ENCODE data around the gene TMEM130.
"Not testable (repeated sequence)": the region's sequence is repeated elsewhere in the genome, so short reads cannot be mapped to it uniquely, and the experiment has no call there.

The TMEM130 gene

GRCh38 chr7:98855610-98856422 is 14.0 kb downstream of the TMEM130 start:
- no peak overlapping the region for H3K4me3 Mint-ChIP-seq
- TF ChIP-seq CTCF (IDR thresholded peaks at IDR 0.05; ENCODE audit: unreplicated experiment in 3 of 3), result no peak
- H3K4me1 Mint-ChIP-seq, result peaks cover 8% of the 10 kb centered on the region
- H3K36me3 Mint-ChIP-seq (ENCODE audit: low read depth), result no peaks in the 10 kb centered on the region
- no peaks in the 10 kb centered on the region for H3K9me3 Mint-ChIP-seq
- H3K27me3 Mint-ChIP-seq (ENCODE audit: low read depth), result peaks cover 3% of the 10 kb centered on the region
- peak overlapping the region in 1 of 3 experiments; percentile 79 for H3K27ac Mint-ChIP-seq

- TF ChIP-seq CTCF (IDR thresholded peaks at IDR 0.05; ENCODE audit: unreplicated experiment in 3 of 3), result no peak
- no peak overlapping the region for H3K4me3 Mint-ChIP-seq
- H3K27ac Mint-ChIP-seq, result no peak overlapping the region
- H3K36me3 Mint-ChIP-seq (ENCODE audit: low read depth), result no peaks in the 10 kb centered on the region
- H3K27me3 Mint-ChIP-seq (ENCODE audit: low read depth), result peaks cover 3% of the 10 kb centered on the region
- H3K4me1 Mint-ChIP-seq, result peaks cover 8% of the 10 kb centered on the region
- no peaks in the 10 kb centered on the region for H3K9me3 Mint-ChIP-seq
Observed at GRCh38 chr7:98852826-98853225, 17.0 kb downstream of the TMEM130 start.

- no peaks in the 10 kb centered on the region for H3K27me3 Mint-ChIP-seq (ENCODE audit: low read depth)
- H3K4me1 Mint-ChIP-seq, result peaks cover 4% of the 10 kb centered on the region
- TF ChIP-seq CTCF (IDR thresholded peaks at IDR 0.05; ENCODE audit: unreplicated experiment in 3 of 3), result no peak
- no peak overlapping the region for H3K4me3 Mint-ChIP-seq
- H3K27ac Mint-ChIP-seq, result no peak overlapping the region
- no peaks in the 10 kb centered on the region for H3K9me3 Mint-ChIP-seq
- H3K36me3 Mint-ChIP-seq (ENCODE audit: low read depth), result no peaks in the 10 kb centered on the region
Observed at GRCh38 chr7:98848918-98849317, 20.9 kb downstream of the TMEM130 start.

GRCh38 chr7:98842552-98842951 is 27.3 kb downstream of the TMEM130 start:
- H3K9me3 Mint-ChIP-seq; H3K4me1 Mint-ChIP-seq; H3K36me3 Mint-ChIP-seq (ENCODE audit: low read depth); H3K27ac Mint-ChIP-seq; H3K4me3 Mint-ChIP-seq: not testable (repeated sequence)
- H3K27me3 Mint-ChIP-seq (ENCODE audit: low read depth), result peaks cover 15% of the 10 kb centered on the region

GRCh38 chr7:98841179-98841997 is 28.4 kb downstream of the TMEM130 start:
- TF ChIP-seq CTCF (IDR thresholded peaks at IDR 0.05; ENCODE audit: unreplicated experiment in 3 of 3), result peak; percentile 96 to 98 (median 97)
- H3K27ac Mint-ChIP-seq, result no peak overlapping the region
- no peak overlapping the region for H3K4me3 Mint-ChIP-seq
- H3K27me3 Mint-ChIP-seq (ENCODE audit: low read depth), result peaks cover 19% of the 10 kb centered on the region
- peaks cover 8% of the 10 kb centered on the region for H3K4me1 Mint-ChIP-seq
- H3K36me3 Mint-ChIP-seq (ENCODE audit: low read depth), result no peaks in the 10 kb centered on the region
- no peaks in the 10 kb centered on the region for H3K9me3 Mint-ChIP-seq

GRCh38 chr7:98840722-98841121 is 29.1 kb downstream of the TMEM130 start:
- no peak overlapping the region for H3K27ac Mint-ChIP-seq
- no peak for TF ChIP-seq CTCF (IDR thresholded peaks at IDR 0.05; ENCODE audit: unreplicated experiment in 3 of 3)
- H3K36me3 Mint-ChIP-seq (ENCODE audit: low read depth), result no peaks in the 10 kb centered on the region
- H3K27me3 Mint-ChIP-seq (ENCODE audit: low read depth), result peaks cover 19% of the 10 kb centered on the region
- peaks cover 8% of the 10 kb centered on the region for H3K4me1 Mint-ChIP-seq
- H3K9me3 Mint-ChIP-seq, result no peaks in the 10 kb centered on the region
- H3K4me3 Mint-ChIP-seq, result no peak overlapping the region
